BLaER1 treated with 17β-estradiol and CSF1 and Interleukin-3, amounts not matched to agents 10 nM and 100 nM (cell line): Measurements from ENCODE around the gene METTL3.
A peak's percentile ranks its signal among the peaks of the same experiment; 100 is the strongest.

ENCODE experiments used
- H3K27ac ChIP-seq, 11 experiments: shearing (Covaris generic); formaldehyde crosslinking; 2 replicates each; pipeline ENCODE4 v1.8.1; 2022
- H3K27me3 ChIP-seq, 11 experiments: shearing (Covaris generic); formaldehyde crosslinking; 2 replicates each; pipeline ENCODE4 v1.8.1; 2022
- H3K36me3 ChIP-seq, 11 experiments: shearing (Covaris generic); formaldehyde crosslinking; 2 replicates each; pipeline ENCODE4 v1.8.1; 2022
- H3K4me1 ChIP-seq, 10 experiments: shearing (Covaris generic); formaldehyde crosslinking; 2 replicates each; pipeline ENCODE4 v1.8.1; 2022
- H3K4me2 ChIP-seq, 11 experiments: shearing (Covaris generic); formaldehyde crosslinking; 2 replicates each; pipeline ENCODE4 v1.8.1; 2022
- H3K4me3 ChIP-seq, 10 experiments: shearing (Covaris generic); formaldehyde crosslinking; 2 replicates each; pipeline ENCODE4 v1.8.1; 2022
- H3K9ac ChIP-seq, 11 experiments: shearing (Covaris generic); formaldehyde crosslinking; 2 replicates each; pipeline ENCODE4 v1.8.1; 2022
- H3K9me3 ChIP-seq, 11 experiments: shearing (Covaris generic); formaldehyde crosslinking; replicated peaks in 1 of 11; 2 replicates each; pipeline ENCODE4 v1.8.1; 2022
- H4K20me1 ChIP-seq, 11 experiments: shearing (Covaris generic); formaldehyde crosslinking; 2 replicates each; pipeline ENCODE4 v1.8.1; 2022
- Cebpa-rat ChIP-seq, 11 experiments: shearing (Covaris generic); IDR thresholded peaks; 2 replicates each; pipeline ENCODE4 v1.8.1; 2022

Gene METTL3

GRCh38 chr14:21521501-21521900, 10.4 kb upstream of the METTL3 start:
- H3K36me3 ChIP-seq = no peaks in the 10 kb centered on the region; a peak in 1 of 22 replicates
- H4K20me1 ChIP-seq = no peaks in the 10 kb centered on the region
- H3K27me3 ChIP-seq = no peaks in the 10 kb centered on the region
- H3K4me1 ChIP-seq = peaks cover under 1 to 18% (median 11%) of the 10 kb centered on the region in 10 experiments; a peak in 19 of 20 replicates
- no peak for TF ChIP-seq Cebpa-rat (IDR thresholded peaks at IDR 0.05)
- H3K9me3 ChIP-seq = no peaks in the 10 kb centered on the region
- H3K4me3 ChIP-seq = no peak overlapping the region
- no peak overlapping the region for H3K4me2 ChIP-seq
- H3K27ac ChIP-seq = no peak overlapping the region
- no peak overlapping the region for H3K9ac ChIP-seq

DNA sequence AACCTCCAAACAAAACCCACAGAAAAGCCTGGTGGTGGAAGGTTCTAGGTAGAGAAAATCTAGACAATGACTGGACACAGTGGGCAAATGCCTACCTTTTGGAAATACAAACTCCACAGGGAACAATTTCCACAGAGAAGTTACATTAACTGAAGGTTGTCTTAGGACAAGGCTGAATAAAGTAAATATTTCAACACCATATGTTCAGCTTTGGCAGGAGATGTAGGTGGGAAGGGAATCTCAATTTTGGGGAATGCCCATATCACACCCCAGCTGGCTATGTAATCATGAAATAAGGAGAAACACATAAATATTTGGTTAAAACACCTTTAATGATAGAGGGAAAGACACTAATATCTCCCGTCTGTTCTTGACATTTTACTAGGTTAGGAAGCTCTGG, 9.6 kb upstream of the METTL3 start:
- Histone ChIP-seq H3K36me3 (no peaks in the 10 kb centered on the region; a peak in 1 of 22 replicates), H3K27me3 (no peaks in the 10 kb centered on the region), H3K4me1 (peaks cover 0 to 16% (median 9%) of the 10 kb centered on the region in 10 experiments; a peak in 12 of 20 replicates), H4K20me1 (no peaks in the 10 kb centered on the region), H3K4me3 (no peak overlapping the region), H3K4me2 (no peak overlapping the region), H3K9me3 (no peaks in the 10 kb centered on the region), H3K9ac (no peak overlapping the region), H3K27ac (no peak overlapping the region)
- TF ChIP-seq Cebpa-rat (IDR thresholded peaks at IDR 0.05) = no peak

- H3K27ac ChIP-seq = no peak overlapping the region
- H3K9me3 ChIP-seq = no peaks in the 10 kb centered on the region
- no peak overlapping the region for H3K4me3 ChIP-seq
- no peak overlapping the region for H3K4me2 ChIP-seq
- H3K9ac ChIP-seq = no peak overlapping the region
- H3K4me1 ChIP-seq = no peaks in the 10 kb centered on the region; a peak in 1 of 20 replicates
- H4K20me1 ChIP-seq = no peaks in the 10 kb centered on the region
- no peaks in the 10 kb centered on the region for H3K27me3 ChIP-seq
- no peak for TF ChIP-seq Cebpa-rat (IDR thresholded peaks at IDR 0.05)
- no peaks in the 10 kb centered on the region; a peak in 1 of 22 replicates for H3K36me3 ChIP-seq
Measured at GRCh38 chr14:21518725-21519124, 7.6 kb upstream of the METTL3 start.

GRCh38 chr14:21514341-21514740, 3.2 kb upstream of the METTL3 start:
- TF ChIP-seq Cebpa-rat (IDR thresholded peaks at IDR 0.05) = no peak
- Histone ChIP-seq H3K9me3 (no peaks in the 10 kb centered on the region), H3K27me3 (no peaks in the 10 kb centered on the region), H3K4me1 (peaks cover 8 to 14% (median 11%) of the 10 kb centered on the region in 10 experiments), H3K9ac (no peak overlapping the region), H3K4me2 (no peak overlapping the region), H3K4me3 (no peak overlapping the region), H4K20me1 (peaks cover 0 to 2% (median 0%) of the 10 kb centered on the region in 11 experiments; a peak in 2 of 22 replicates), H3K27ac (no peak overlapping the region), H3K36me3 (peaks cover 0 to 2% (median under 1%) of the 10 kb centered on the region in 11 experiments; a peak in 7 of 22 replicates)

- Histone ChIP-seq H3K9me3 (no peaks in the 10 kb centered on the region), H3K27me3 (no peaks in the 10 kb centered on the region), H4K20me1 (peaks cover 0 to 41% (median 18%) of the 10 kb centered on the region in 11 experiments; a peak in 14 of 22 replicates), H3K4me1 (peaks cover 17 to 37% (median 19%) of the 10 kb centered on the region in 10 experiments), H3K4me3 (peak overlapping the region; percentile 67 to 99 (median 86)), H3K36me3 (peaks cover 16 to 45% (median 37%) of the 10 kb centered on the region in 11 experiments), H3K9ac (peak overlapping the region; percentile 86 to 98 (median 93); a peak in 21 of 22 replicates), H3K4me2 (peak overlapping the region; percentile 84 to 97 (median 88)), H3K27ac (peak overlapping the region in 10 of 11 experiments; percentile 79 to 99 (median 94); a peak in 18 of 22 replicates)
- no peak for TF ChIP-seq Cebpa-rat (IDR thresholded peaks at IDR 0.05)
Measured at GRCh38 chr14:21509432-21510143, 1.6 kb downstream of the METTL3 start.

GRCh38 chr14:21506557-21506956, 4.6 kb downstream of the METTL3 start:
- Histone ChIP-seq H3K4me3 (no peak overlapping the region), H3K4me2 (no peak overlapping the region), H3K36me3 (peaks cover 42 to 76% (median 64%) of the 10 kb centered on the region in 11 experiments)

GRCh38 chr14:21505012-21505553, 6.1 kb downstream of the METTL3 start:
- H3K4me2 ChIP-seq = 0 out of 22 replicates have a peak overlapping the region, but pooled peaks of 1 of the 11 experiments have one; percentile 32
- no peak overlapping the region for H3K9ac ChIP-seq
- peaks cover 0 to 83% (median 47%) of the 10 kb centered on the region in 11 experiments; a peak in 17 of 22 replicates for H4K20me1 ChIP-seq
- no peak overlapping the region for H3K4me3 ChIP-seq
- no peak for TF ChIP-seq Cebpa-rat (IDR thresholded peaks at IDR 0.05)
- no peak overlapping the region for H3K27ac ChIP-seq
- H3K36me3 ChIP-seq = peaks cover 56 to 90% (median 78%) of the 10 kb centered on the region in 11 experiments
- no peaks in the 10 kb centered on the region for H3K9me3 ChIP-seq
- H3K4me1 ChIP-seq = peaks cover 12 to 31% (median 16%) of the 10 kb centered on the region in 10 experiments
- H3K27me3 ChIP-seq = no peaks in the 10 kb centered on the region

More at GRCh38 chr14:21506557-21506956, 4.6 kb downstream of the METTL3 start:
- H3K27ac ChIP-seq = no peak overlapping the region
- no peak for TF ChIP-seq Cebpa-rat (IDR thresholded peaks at IDR 0.05)
- no peaks in the 10 kb centered on the region for H3K9me3 ChIP-seq
- peaks cover 15 to 33% (median 18%) of the 10 kb centered on the region in 10 experiments for H3K4me1 ChIP-seq
- no peak overlapping the region for H3K9ac ChIP-seq
- no peaks in the 10 kb centered on the region for H3K27me3 ChIP-seq
- H4K20me1 ChIP-seq = peaks cover 0 to 70% (median 36%) of the 10 kb centered on the region in 11 experiments; a peak in 16 of 22 replicates

DNA sequence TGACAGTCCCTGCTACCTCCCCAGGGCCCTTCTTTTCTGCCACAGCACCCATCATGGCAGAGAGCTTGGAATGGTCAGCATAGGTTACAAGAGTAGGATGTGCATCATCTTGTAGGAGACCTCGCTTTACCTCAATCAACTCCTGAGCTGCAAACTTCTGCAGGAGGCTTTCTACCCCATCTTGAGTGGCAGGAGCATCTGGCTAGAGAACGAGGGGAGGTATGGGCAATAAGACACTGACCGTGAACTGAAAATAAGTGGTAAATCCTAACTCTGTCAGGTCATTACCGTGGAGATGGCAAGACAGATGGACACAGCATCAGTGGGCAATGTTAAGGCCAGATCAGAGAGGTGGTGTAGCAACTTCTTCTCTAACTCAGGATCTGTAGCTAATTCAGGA, 7.8 kb downstream of the METTL3 start:
- Histone ChIP-seq H3K9me3 (no peaks in the 10 kb centered on the region), H3K27ac (no peak overlapping the region), H3K4me2 (no peak overlapping the region), H3K9ac (no peak overlapping the region), H3K36me3 (peaks cover 74 to 97% (median 88%) of the 10 kb centered on the region in 11 experiments), H3K27me3 (no peaks in the 10 kb centered on the region), H3K4me3 (no peak overlapping the region), H4K20me1 (peaks cover 0 to 88% (median 56%) of the 10 kb centered on the region in 11 experiments; a peak in 17 of 22 replicates), H3K4me1 (peaks cover 0 to 16% (median 4%) of the 10 kb centered on the region in 10 experiments; a peak in 6 of 20 replicates)
- no peak for TF ChIP-seq Cebpa-rat (IDR thresholded peaks at IDR 0.05)

DNA sequence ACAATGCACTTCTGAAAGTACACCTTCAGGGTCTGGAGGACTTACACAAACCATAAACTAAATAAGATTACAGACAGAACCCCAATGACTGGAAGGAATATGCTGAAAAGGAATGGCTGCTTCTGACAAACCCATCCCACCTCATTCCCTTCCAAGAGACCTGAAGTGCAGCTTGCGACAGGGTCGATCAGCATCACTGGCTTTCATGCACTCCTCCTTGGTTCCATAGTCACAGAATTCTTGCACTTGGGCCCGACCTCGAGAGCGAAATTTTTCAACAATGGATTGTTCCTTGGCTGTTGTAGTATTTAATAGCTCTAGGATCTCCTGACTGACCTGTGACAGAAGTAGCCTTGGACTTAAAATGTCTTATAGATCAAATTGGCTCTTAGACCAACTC, 9.6 kb downstream of the METTL3 start:
- TF ChIP-seq Cebpa-rat (IDR thresholded peaks at IDR 0.05) = no peak

More for the DNA sequence above, 9.6 kb downstream of the METTL3 start:
- Histone ChIP-seq H3K27ac (no peak overlapping the region), H3K36me3 (peaks cover 77 to 97% (median 88%) of the 10 kb centered on the region in 11 experiments), H3K27me3 (no peaks in the 10 kb centered on the region), H3K9me3 (no peaks in the 10 kb centered on the region), H3K4me3 (no peak overlapping the region), H3K4me1 (peaks cover 0 to 10% (median 0%) of the 10 kb centered on the region in 10 experiments; a peak in 4 of 20 replicates), H4K20me1 (peaks cover 0 to 79% (median 53%) of the 10 kb centered on the region in 11 experiments; a peak in 17 of 22 replicates), H3K4me2 (no peak overlapping the region), H3K9ac (no peak overlapping the region)
